OCI-LY7 (cell line): ENCODE results near the gene FANCI.

Experiments used
- CTCF ChIP-seq: fragments of 200-600 bp; sonication (generic); conservative IDR thresholded peaks from 2 replicates; pipeline ENCODE4 v1.5.1; 2014; ENCODE audit warnings: mild to moderate bottlenecking, antibody characterized with exemption, low read length, moderate library complexity, mixed read lengths
- EZH2phosphoT487 ChIP-seq: fragments of 200-600 bp; sonication (generic); IDR thresholded peaks from 2 replicates; pipeline ENCODE4 v1.6.1; 2018; ENCODE audit warnings: low read depth, borderline replicate concordance, mild to moderate bottlenecking, mixed run types, antibody characterized with exemption, low read length, moderate library complexity, mixed read lengths

DNA sequence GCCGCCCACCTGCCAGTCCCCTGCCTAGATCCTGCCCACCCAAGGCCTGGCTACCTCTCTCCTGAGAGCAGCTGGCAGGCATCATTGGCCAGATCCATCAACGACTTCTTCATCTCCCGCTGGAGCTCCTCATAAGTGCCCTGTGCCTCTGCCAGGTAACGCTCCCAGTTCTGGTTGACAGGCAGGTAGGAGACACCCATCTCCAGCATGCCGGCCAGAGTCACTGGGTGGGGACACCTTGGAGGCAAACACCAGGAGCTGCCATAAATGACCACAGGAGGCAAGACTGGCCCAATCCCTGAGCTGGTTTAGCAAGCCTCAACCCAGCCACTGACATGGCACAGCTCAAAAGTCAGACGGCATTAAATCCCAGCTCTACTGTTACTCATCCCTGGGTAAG lies 83.3 kb downstream of the FANCI start:
- no peak for TF ChIP-seq CTCF
- TF ChIP-seq EZH2phosphoT487 = no peak
